Measurements from ENCODE around the gene MAN2B2.

The MAN2B2 gene

DNA sequence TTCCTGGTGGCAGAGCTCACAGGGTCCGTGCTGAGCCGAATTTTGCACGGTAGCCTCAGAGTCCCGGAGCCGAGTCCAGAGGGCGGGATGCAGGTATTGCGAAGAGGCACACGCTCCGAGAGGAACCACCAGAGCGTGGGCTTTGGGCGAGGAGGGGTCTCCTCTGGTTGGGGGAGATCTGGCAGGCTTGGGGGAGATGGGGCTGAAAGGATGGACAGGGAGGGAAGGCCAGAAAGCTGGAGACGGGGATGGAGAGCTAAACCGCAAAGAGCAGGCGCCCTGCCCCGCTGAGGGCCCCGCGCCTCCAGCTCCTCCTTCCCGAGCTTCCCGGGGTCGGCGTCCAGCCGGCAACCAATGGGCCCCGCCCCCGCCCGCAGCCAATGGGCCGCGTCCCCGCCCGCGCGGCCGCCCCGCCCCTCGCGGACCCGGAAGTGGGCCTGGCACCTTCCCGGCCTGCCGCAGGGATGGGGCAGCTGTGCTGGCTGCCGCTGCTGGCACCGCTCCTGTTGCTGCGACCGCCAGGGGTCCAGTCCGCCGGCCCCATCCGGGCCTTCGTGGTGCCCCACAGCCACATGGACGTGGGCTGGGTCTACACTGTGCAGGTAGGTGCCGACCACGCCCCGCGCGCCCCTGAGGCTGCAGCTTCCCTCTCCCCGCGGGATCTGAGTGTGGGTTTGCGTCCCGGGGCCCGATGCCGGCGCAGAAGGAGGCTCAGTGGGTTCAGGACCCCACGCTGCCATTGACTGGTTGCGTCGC lies at the start of gene MAN2B2:
TSS of gene MAN2B2 (plus strand) at position 443 of the 756 bp plus-strand sequence. CDS start at position 465, 22 bp downstream.
- peak; percentile 69 for DNase-seq

GRCh38 chr4:6525474-6525873 lies 49.5 kb upstream of the MAN2B2 start:
- no peak for DNase-seq

DNA sequence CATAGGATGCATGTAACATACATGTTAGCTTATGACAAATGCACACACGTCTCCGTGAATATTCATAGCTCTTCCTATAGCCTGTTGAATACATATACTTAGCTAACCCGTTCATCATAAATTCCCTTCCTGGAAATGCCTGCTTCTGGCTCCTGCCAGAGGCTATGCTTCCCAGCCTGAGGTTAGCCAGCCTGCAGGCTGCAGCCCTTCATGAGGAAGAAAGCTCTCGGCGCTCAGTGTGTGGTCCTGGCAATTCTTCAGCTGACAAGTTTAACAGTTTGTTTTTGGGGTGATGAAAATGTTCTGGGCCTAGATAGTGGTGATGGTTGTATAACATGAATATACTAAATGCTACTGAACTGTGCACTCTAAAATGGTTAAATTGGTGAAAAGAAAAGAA lies 48.8 kb upstream of the MAN2B2 start:
- DNase-seq = no peak

GRCh38 chr4:6526671-6527091 lies 48.3 kb upstream of the MAN2B2 start:
- no peak for DNase-seq

- DNase-seq = no peak
Measured at GRCh38 chr4:6527259-6527658, 47.7 kb upstream of the MAN2B2 start.

GRCh38 chr4:6527683-6528595 lies 47.0 kb upstream of the MAN2B2 start:
- DNase-seq = no peak

- no peak for DNase-seq
Measured at GRCh38 chr4:6529021-6529420, 46.0 kb upstream of the MAN2B2 start.

GRCh38 chr4:6530301-6530700 lies 44.7 kb upstream of the MAN2B2 start:
- DNase-seq = no peak

- no peak for DNase-seq
Measured at GRCh38 chr4:6530964-6531363, 44.0 kb upstream of the MAN2B2 start.

DNA sequence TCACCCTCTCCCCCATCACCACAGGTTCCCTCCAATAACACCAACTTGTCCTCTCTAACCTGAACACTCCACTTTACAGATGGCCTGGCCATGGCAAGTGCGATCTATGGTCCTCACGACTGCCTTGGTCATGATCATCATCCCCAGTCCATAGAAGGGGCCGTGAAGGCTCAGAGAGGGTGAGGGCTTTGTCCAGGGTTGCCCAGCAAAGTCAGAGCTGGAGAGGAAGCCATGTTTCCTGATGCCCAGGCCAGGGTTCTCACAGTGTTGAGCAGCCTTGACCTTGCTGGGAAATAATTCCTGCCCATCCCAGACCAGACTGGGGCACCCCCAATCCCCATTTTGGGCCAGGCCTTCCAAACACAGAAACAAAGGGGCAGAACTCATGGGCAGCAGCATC lies 42.9 kb upstream of the MAN2B2 start:
- DNase-seq = no peak

DNA sequence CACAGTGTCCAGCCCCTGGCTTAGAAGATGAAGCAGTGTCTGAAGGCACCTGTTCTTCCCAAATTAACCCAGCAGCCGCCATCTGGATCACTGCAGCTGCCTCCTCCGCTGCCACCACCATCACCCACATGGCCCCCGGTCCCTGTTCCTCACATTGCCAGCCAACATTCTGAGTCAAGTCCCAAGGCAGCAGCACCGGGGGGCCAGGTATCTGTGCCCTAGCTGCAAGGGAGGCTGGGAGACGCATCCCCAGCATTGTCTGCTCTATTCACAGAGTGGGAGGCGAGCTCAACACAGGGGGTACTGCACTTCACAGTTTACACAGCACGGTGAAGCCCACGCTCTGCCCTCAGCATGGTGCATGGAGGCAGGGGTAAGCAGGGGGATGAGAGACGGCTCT lies 42.3 kb upstream of the MAN2B2 start:
- DNase-seq = no peak

GRCh38 chr4:6534050-6534449 lies 40.9 kb upstream of the MAN2B2 start:
- DNase-seq = no peak

DNA sequence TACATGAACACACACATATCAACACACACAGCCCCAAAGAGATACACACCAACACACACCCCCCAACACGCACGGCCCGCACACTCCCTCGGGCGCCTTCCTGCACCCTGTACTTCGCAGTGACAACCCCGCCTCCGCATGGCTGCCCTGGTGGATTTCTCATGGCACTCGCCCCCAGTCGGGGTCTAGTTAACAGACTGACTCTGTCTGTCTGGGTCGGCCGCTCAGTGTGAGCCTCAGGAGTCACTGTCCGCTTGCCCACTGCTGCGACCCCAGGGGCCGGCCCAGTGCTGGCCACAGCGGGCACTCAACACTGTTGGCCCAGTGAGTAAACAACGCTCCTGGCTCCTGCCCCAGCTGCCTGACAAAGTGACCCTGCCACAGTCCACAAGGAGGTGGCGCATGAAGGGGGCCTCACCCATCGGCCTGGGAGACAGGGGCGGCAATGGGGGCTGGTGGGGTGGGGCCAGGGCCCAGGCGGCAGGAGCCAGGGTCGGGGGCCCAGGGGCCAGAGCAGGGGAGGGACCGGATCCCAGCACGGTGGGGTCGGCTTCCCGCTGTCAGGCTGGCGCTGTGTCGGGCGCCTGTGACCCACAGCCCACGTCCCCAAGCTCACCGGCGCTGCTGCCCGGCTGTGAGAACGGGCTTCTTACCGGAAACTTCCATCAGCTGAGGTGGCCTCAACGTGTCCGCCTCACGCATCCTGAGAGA lies 40.2 kb upstream of the MAN2B2 start:
- DNase-seq = no peak

DNA sequence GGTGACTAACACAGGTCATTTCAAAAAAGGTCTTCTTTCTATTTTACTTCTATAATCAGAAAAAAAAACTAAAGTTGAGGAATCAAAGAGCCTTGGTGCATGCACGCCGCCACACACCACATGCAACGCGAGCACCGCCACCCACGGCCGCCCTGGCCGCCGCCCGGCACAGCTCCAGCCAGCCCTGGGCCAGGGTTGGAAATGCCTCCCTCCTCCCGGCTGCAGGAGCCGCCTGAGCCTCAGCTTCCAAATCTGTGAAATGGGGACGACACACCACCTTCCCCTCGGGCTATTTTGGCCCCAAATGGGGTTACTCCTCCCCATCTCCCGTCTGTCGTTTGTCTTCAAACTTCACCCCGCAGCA lies 39.7 kb upstream of the MAN2B2 start:
- no peak for DNase-seq

GRCh38 chr4:6535706-6536105 lies 39.3 kb upstream of the MAN2B2 start:
- DNase-seq = no peak

GRCh38 chr4:6538111-6538510 lies 36.9 kb upstream of the MAN2B2 start:
- no peak for DNase-seq

GRCh38 chr4:6538575-6538974 lies 36.4 kb upstream of the MAN2B2 start:
- no peak for DNase-seq

- DNase-seq = no peak
Measured at GRCh38 chr4:6539009-6539764, 35.8 kb upstream of the MAN2B2 start.

GRCh38 chr4:6540879-6541278 lies 34.1 kb upstream of the MAN2B2 start:
- no peak for DNase-seq

GRCh38 chr4:6541789-6542188 lies 33.2 kb upstream of the MAN2B2 start:
- no peak for DNase-seq

DNA sequence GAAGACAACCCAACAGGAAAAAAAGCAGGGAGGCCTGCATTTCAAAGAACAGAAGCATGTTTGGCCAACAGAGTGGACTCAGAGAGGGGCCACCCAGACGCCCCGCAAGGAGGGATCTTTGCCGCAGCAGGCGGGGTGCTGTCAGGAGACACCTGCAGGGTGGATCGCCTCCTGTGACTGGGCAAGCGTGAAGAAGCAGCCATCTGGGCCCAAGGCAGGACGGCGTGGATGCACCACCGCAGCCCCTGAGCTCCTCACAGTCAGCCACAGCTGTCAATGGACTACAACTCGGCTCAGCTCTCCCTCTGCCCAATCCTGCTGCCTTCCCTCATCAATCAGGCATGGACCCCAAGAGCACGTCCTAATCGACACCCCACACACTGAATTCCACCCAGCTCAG lies 32.0 kb upstream of the MAN2B2 start:
- DNase-seq = no peak

GRCh38 chr4:6546091-6546490 lies 28.9 kb upstream of the MAN2B2 start:
- no peak for DNase-seq
